GM12878 (cell line): ENCODE results near the gene LRRIQ4. TPM values are rescaled to one million over a fixed set of nuclear protein-coding genes. Genes with fewer than 3 reads are reported as not detected.

ENCODE experiments used
- BMI1 ChIP-seq: fragments of 450-650 bp; IDR thresholded peaks from 2 replicates; pipeline ENCODE4 v1.6.1; 2016; ENCODE audit warnings: mild to moderate bottlenecking, moderate library complexity, borderline replicate concordance
- CREM ChIP-seq: IDR thresholded peaks from 2 replicates; pipeline ENCODE4 v1.6.1; 2014; ENCODE audit warnings: antibody characterized with exemption, low read depth
- CUX1 ChIP-seq: IDR thresholded peaks from 2 replicates; pipeline ENCODE4 v1.6.1; 2012; ENCODE audit warnings: improper control_type of control experiment, low read depth, low read length; ENCODE audit not compliant: insufficient replicate concordance
- EP300 ChIP-seq, 2 experiments: fragments of 150-350 bp in 1 of 2; IDR thresholded peaks; 2 replicates each; pipeline ENCODE4 v1.6.1; 2011 to 2012; ENCODE audit warnings: low read depth in 2 of 2, low read length in 2 of 2, borderline replicate concordance in 1 of 2, improper control_type of control experiment in 1 of 2, inconsistent platforms in 1 of 2; ENCODE audit not compliant: control insufficient read depth in 1 of 2
- EZH2 ChIP-seq: IDR thresholded peaks from 2 replicates; pipeline ENCODE4 v1.6.1; 2012; ENCODE audit warnings: low read depth, mild to moderate bottlenecking, control low read depth, inconsistent platforms, low read length, borderline replicate concordance; ENCODE audit not compliant: control insufficient read depth
- FOXK2 ChIP-seq: fragments of 450-650 bp; IDR thresholded peaks from 2 replicates; pipeline ENCODE4 v1.6.1; 2017; ENCODE audit warnings: mild to moderate bottlenecking, moderate library complexity
- FOXM1 ChIP-seq: IDR thresholded peaks from 2 replicates; pipeline ENCODE4 v1.6.1; 2012; ENCODE audit warnings: low read depth, mild to moderate bottlenecking, inconsistent platforms, low read length, moderate library complexity
- MEF2A ChIP-seq: IDR thresholded peaks from 2 replicates; pipeline ENCODE4 v1.6.1; 2011; ENCODE audit warnings: low read depth, mild to moderate bottlenecking, low read length, moderate library complexity; ENCODE audit not compliant: insufficient read depth
- NFIC ChIP-seq: IDR thresholded peaks from 2 replicates; pipeline ENCODE4 v1.6.1; 2012; ENCODE audit warnings: low read depth, mild to moderate bottlenecking, inconsistent platforms, low read length, moderate library complexity
- NR2C1 ChIP-seq: fragments of 450-650 bp; IDR thresholded peaks from 2 replicates; pipeline ENCODE4 v1.6.1; 2017; ENCODE audit warnings: antibody characterized with exemption, mild to moderate bottlenecking, moderate library complexity
- NR2F1 ChIP-seq: fragments of 450-650 bp; conservative IDR thresholded peaks from 2 replicates; pipeline ENCODE4 v1.6.1; 2017; ENCODE audit warnings: mild to moderate bottlenecking
- POLR2AphosphoS2 ChIP-seq: IDR thresholded peaks from 2 replicates; pipeline ENCODE4 v1.6.1; 2011; ENCODE audit warnings: low read depth, mild to moderate bottlenecking, low read length, improper control_type of control experiment, moderate library complexity
- RAD51 ChIP-seq: fragments of 450-650 bp; IDR thresholded peaks from 2 replicates; pipeline ENCODE4 v1.6.1; 2016; ENCODE audit warnings: moderate library complexity, mild to moderate bottlenecking, inconsistent platforms
- RCOR1 ChIP-seq: conservative IDR thresholded peaks from 2 replicates; pipeline ENCODE4 v1.6.1; 2012; ENCODE audit warnings: low read depth, low read length, improper control_type of control experiment
- RELB ChIP-seq: fragments of 450-650 bp; IDR thresholded peaks from 2 replicates; pipeline ENCODE4 v1.6.1; 2017; ENCODE audit warnings: low read depth, mild to moderate bottlenecking, moderate library complexity
- WRNIP1 ChIP-seq: IDR thresholded peaks from 2 replicates; pipeline ENCODE4 v1.6.1; 2011; ENCODE audit warnings: low read depth, low read length, improper control_type of control experiment, borderline replicate concordance
- ZBED1 ChIP-seq: IDR thresholded peaks from 2 replicates; pipeline ENCODE4 v1.6.1; 2016; ENCODE audit warnings: borderline replicate concordance
- ZBTB11 ChIP-seq: fragments of 450-650 bp; formaldehyde crosslinking; IDR thresholded peaks from 2 replicates; pipeline ENCODE4 v1.5.0; 2022; ENCODE audit warnings: mild to moderate bottlenecking, missing genetic modification characterization
- polyA plus RNA-seq, 11 experiments: library from polyadenylated mRNA; depleted of rRNA in 4 of 11; unstranded in 6 of 11; stranded (reverse) in 5 of 11; fragments of >200 nt; fragmentation: Nextera tagmentation in 4 of 11; fragmentation: Illumina TruSeq in 1 of 11; extraction: Ambion mirVana in 4 of 11; extraction: Trizol in 1 of 11; gene quantifications; 1 replicate in 1 of 11; 2 replicates in 10 of 11; pipeline versions ENCODE4 v1.2.1 to v1.2.3, GENCODE V29; 2011 to 2016; ENCODE audit warnings: inconsistent platforms in 2 of 11, missing spikeins in 2 of 11, low read depth in 1 of 11
- total RNA-seq, 4 experiments: library from RNA; depleted of rRNA in 3 of 4; stranded (reverse); fragments of >200 nt in 3 of 4; fragmentation: Illumina TruSeq in 1 of 4; extraction: Trizol in 1 of 4; gene quantifications; 2 replicates each; pipeline versions ENCODE4 v1.2.1 to v1.2.3, GENCODE V29; 2013 to 2021

The LRRIQ4 gene
- total and polyA plus RNA-seq, 10 of the 15 experiments (the other 5 are each of a cell fraction or from before 2014, with no cell fraction given), result 0.06 to 0.21 (median 0.14) TPM; not detected in 3

GRCh38 chr3:169772897-169773816 lies 39.5 kb upstream of the LRRIQ4 start, which contains the start of gene MYNN (continued):
- TF ChIP-seq RELB, result peak; percentile 93
- TF ChIP-seq RAD51, result no peak
- no peak for TF ChIP-seq MEF2A
- no peak for TF ChIP-seq EZH2
- TF ChIP-seq EP300 (IDR thresholded peaks at IDR 0.05; ENCODE audit: borderline replicate concordance in 1 of 2, control insufficient read depth in 1 of 2, low read depth in 2 of 2, low read length in 2 of 2), result no peak
- TF ChIP-seq WRNIP1, result no peak
- TF ChIP-seq NR2F1, result 0 out of 2 replicates have a peak, but pooled peaks have one; percentile 33
- no peak for TF ChIP-seq BMI1
- TF ChIP-seq ZBTB11, result no peak; the same call in 1 of the 2 replicates
- peak; percentile 95 for TF ChIP-seq CREM
- no peak for TF ChIP-seq CUX1
- no peak for TF ChIP-seq FOXK2
- TF ChIP-seq FOXM1, result no peak
- peak; percentile 81; the same call in 1 of the 2 replicates for TF ChIP-seq ZBED1
- no peak for TF ChIP-seq NR2C1
- no peak for TF ChIP-seq RCOR1
- no peak for TF ChIP-seq NFIC
- TF ChIP-seq POLR2AphosphoS2, result peak; percentile 96
